HEK293 (cell line): ENCODE data around the gene MAP2.

ENCODE experiments used
- BCL11A ChIP-seq: fragments of 450-650 bp; formaldehyde crosslinking; IDR thresholded peaks from 2 replicates; pipeline ENCODE4 v1.5.1; 2016; ENCODE audit warnings: low read depth, missing biosample characterization, missing genetic modification characterization
- KLF17 ChIP-seq: fragments of 450-650 bp; formaldehyde crosslinking; IDR thresholded peaks from 2 replicates; pipeline ENCODE4 v1.5.1; 2016; ENCODE audit warnings: missing biosample characterization, missing genetic modification characterization
- OVOL3 ChIP-seq: fragments of 450-650 bp; formaldehyde crosslinking; IDR thresholded peaks from 2 replicates; pipeline ENCODE4 v1.5.1; 2016; ENCODE audit warnings: missing biosample characterization, missing genetic modification characterization
- SETDB1 ChIP-seq: IDR thresholded peaks from one replicate; pipeline ENCODE4 v1.6.1; 2017; ENCODE audit warnings: mild to moderate bottlenecking, low read length, moderate library complexity, mixed read lengths; ENCODE audit not compliant: insufficient read length
- SP7 ChIP-seq: fragments of 450-650 bp; formaldehyde crosslinking; IDR thresholded peaks from 2 replicates; pipeline ENCODE4 v1.5.1; 2016; ENCODE audit warnings: missing biosample characterization, missing genetic modification characterization
- YY2 ChIP-seq: fragments of 450-650 bp; formaldehyde crosslinking; IDR thresholded peaks from 2 replicates; pipeline ENCODE4 v1.5.1; 2016; ENCODE audit warnings: missing biosample characterization, missing genetic modification characterization
- ZFP69B ChIP-seq: fragments of 450-650 bp; formaldehyde crosslinking; IDR thresholded peaks from 2 replicates; pipeline ENCODE4 v1.5.1; 2016; ENCODE audit warnings: missing biosample characterization, missing genetic modification characterization
- ZNF133 ChIP-seq: fragments of 450-650 bp; formaldehyde crosslinking; IDR thresholded peaks from 2 replicates; pipeline ENCODE4 v1.5.1; 2016; ENCODE audit warnings: missing biosample characterization, missing genetic modification characterization
- ZNF138 ChIP-seq: fragments of 450-650 bp; formaldehyde crosslinking; IDR thresholded peaks from 2 replicates; pipeline ENCODE4 v1.5.1; 2016; ENCODE audit warnings: missing biosample characterization, missing genetic modification characterization, borderline replicate concordance
- ZNF146 ChIP-seq: fragments of 450-650 bp; formaldehyde crosslinking; IDR thresholded peaks from 2 replicates; pipeline ENCODE4 v1.5.1; 2016; ENCODE audit warnings: missing biosample characterization, missing genetic modification characterization
- ZNF148 ChIP-seq: fragments of 450-650 bp; formaldehyde crosslinking; IDR thresholded peaks from 2 replicates; pipeline ENCODE4 v1.5.0; 2017; ENCODE audit warnings: missing biosample characterization, missing genetic modification characterization, borderline replicate concordance
- ZNF239 ChIP-seq: fragments of 450-650 bp; formaldehyde crosslinking; IDR thresholded peaks from 2 replicates; pipeline ENCODE4 v1.5.1; 2016; ENCODE audit warnings: missing biosample characterization, missing genetic modification characterization
- ZNF366 ChIP-seq: fragments of 450-650 bp; formaldehyde crosslinking; conservative IDR thresholded peaks from 2 replicates; pipeline ENCODE4 v1.5.1; 2016; ENCODE audit warnings: missing biosample characterization, missing genetic modification characterization
- ZNF391 ChIP-seq: fragments of 450-650 bp; formaldehyde crosslinking; IDR thresholded peaks from 2 replicates; pipeline ENCODE4 v1.5.1; 2016; ENCODE audit warnings: low read depth, missing biosample characterization, missing genetic modification characterization, borderline replicate concordance
- ZNF394 ChIP-seq: fragments of 450-650 bp; formaldehyde crosslinking; IDR thresholded peaks from 2 replicates; pipeline ENCODE4 v1.5.1; 2016; ENCODE audit warnings: missing biosample characterization, missing genetic modification characterization, mild to moderate bottlenecking, moderate library complexity, borderline replicate concordance
- ZNF433 ChIP-seq: fragments of 450-650 bp; formaldehyde crosslinking; IDR thresholded peaks from 2 replicates; pipeline ENCODE4 v1.5.1; 2016; ENCODE audit warnings: missing biosample characterization, missing genetic modification characterization, low read depth
- ZNF558 ChIP-seq: fragments of 450-650 bp; formaldehyde crosslinking; IDR thresholded peaks from 2 replicates; pipeline ENCODE4 v1.5.1; 2016; ENCODE audit warnings: missing biosample characterization, missing genetic modification characterization
- ZNF585B ChIP-seq: fragments of 450-650 bp; formaldehyde crosslinking; IDR thresholded peaks from 2 replicates; pipeline ENCODE4 v1.5.1; 2016; ENCODE audit warnings: missing biosample characterization, missing genetic modification characterization
- ZNF623 ChIP-seq: fragments of 450-650 bp; formaldehyde crosslinking; IDR thresholded peaks from 2 replicates; pipeline ENCODE4 v1.5.1; 2016; ENCODE audit warnings: missing biosample characterization, missing genetic modification characterization
- ZNF629 ChIP-seq: fragments of 450-650 bp; formaldehyde crosslinking; IDR thresholded peaks from 2 replicates; pipeline ENCODE4 v1.5.1; 2017; ENCODE audit warnings: missing biosample characterization, missing genetic modification characterization
- ZNF645 ChIP-seq: fragments of 450-650 bp; formaldehyde crosslinking; IDR thresholded peaks from 2 replicates; pipeline ENCODE4; 2016; ENCODE audit warnings: missing biosample characterization, missing genetic modification characterization
- ZNF658 ChIP-seq: fragments of 450-650 bp; formaldehyde crosslinking; IDR thresholded peaks from 2 replicates; pipeline ENCODE4; 2016; ENCODE audit warnings: missing biosample characterization, missing genetic modification characterization
- ZNF660 ChIP-seq: fragments of 450-650 bp; IDR thresholded peaks from 2 replicates; pipeline ENCODE4 v1.5.1; 2018; ENCODE audit warnings: missing biosample characterization, mild to moderate bottlenecking, missing genetic modification characterization
- ZNF747 ChIP-seq: fragments of 450-650 bp; formaldehyde crosslinking; IDR thresholded peaks from 2 replicates; pipeline ENCODE4 v1.5.1; 2016; ENCODE audit warnings: missing biosample characterization, missing genetic modification characterization
- ZNF843 ChIP-seq: fragments of 450-650 bp; formaldehyde crosslinking; IDR thresholded peaks from 2 replicates; pipeline ENCODE4 v1.5.1; 2016; ENCODE audit warnings: missing biosample characterization, missing genetic modification characterization
- TF ChIP-seq, protein P1 (sequence below): fragments of 450-650 bp; formaldehyde crosslinking; optimal IDR thresholded peaks from 2 replicates; pipeline ENCODE3; 2016; ENCODE audit warnings: missing biosample characterization, mild to moderate bottlenecking, missing genetic modification characterization
- TF ChIP-seq, protein P2 (sequence below): fragments of 450-650 bp; formaldehyde crosslinking; IDR thresholded peaks from 2 replicates; pipeline ENCODE4 v1.5.1; 2016; ENCODE audit warnings: missing biosample characterization, missing genetic modification characterization
- TF ChIP-seq, protein P3 (sequence below): fragments of 450-650 bp; formaldehyde crosslinking; IDR thresholded peaks from 2 replicates; pipeline ENCODE4 v1.5.1; 2016; ENCODE audit warnings: missing biosample characterization, missing genetic modification characterization
- TF ChIP-seq, protein P4 (sequence below): fragments of 450-650 bp; formaldehyde crosslinking; IDR thresholded peaks from 2 replicates; pipeline ENCODE4 v1.5.1; 2016; ENCODE audit warnings: missing biosample characterization, missing genetic modification characterization

Gene MAP2

GRCh38 chr2:209495855-209496585 lies 72.2 kb downstream of the MAP2 start (continued):
- no peak for TF ChIP-seq ZNF239
- TF ChIP-seq ZNF660: peak; percentile 81
- peak; percentile 43 for TF ChIP-seq ZNF146 (tag by site-specific recombination)
- TF ChIP-seq BCL11A (tag by site-specific recombination): peak; percentile 40; the same call in 1 of the 2 replicates
- TF ChIP-seq SETDB1: peak; percentile 53
- peak; percentile 98 for TF ChIP-seq SP7
- peak; percentile 27 for TF ChIP-seq ZNF623
- peak; percentile 96 for TF ChIP-seq ZNF843
- peak; percentile 65; the same call in 1 of the 2 replicates for TF ChIP-seq ZFP69B
- peak; percentile 74; the same call in 1 of the 2 replicates for TF ChIP-seq OVOL3 (tag by site-specific recombination)
- TF ChIP-seq, protein P1, sequence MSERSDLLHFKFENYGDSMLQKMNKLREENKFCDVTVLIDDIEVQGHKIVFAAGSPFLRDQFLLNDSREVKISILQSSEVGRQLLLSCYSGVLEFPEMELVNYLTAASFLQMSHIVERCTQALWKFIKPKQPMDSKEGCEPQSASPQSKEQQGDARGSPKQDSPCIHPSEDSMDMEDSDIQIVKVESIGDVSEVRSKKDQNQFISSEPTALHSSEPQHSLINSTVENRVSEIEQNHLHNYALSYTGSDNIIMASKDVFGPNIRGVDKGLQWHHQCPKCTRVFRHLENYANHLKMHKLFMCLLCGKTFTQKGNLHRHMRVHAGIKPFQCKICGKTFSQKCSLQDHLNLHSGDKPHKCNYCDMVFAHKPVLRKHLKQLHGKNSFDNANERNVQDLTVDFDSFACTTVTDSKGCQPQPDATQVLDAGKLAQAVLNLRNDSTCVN (tag by site-specific recombination): no peak
- TF ChIP-seq, protein P2, sequence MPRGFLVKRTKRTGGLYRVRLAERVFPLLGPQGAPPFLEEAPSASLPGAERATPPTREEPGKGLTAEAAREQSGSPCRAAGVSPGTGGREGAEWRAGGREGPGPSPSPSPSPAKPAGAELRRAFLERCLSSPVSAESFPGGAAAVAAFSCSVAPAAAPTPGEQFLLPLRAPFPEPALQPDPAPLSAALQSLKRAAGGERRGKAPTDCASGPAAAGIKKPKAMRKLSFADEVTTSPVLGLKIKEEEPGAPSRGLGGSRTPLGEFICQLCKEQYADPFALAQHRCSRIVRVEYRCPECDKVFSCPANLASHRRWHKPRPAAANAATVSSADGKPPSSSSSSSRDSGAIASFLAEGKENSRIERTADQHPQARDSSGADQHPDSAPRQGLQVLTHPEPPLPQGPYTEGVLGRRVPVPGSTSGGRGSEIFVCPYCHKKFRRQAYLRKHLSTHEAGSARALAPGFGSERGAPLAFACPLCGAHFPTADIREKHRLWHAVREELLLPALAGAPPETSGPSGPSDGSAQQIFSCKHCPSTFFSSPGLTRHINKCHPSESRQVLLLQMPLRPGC (tag by site-specific recombination): peak; percentile 97
- peak; percentile 85 for TF ChIP-seq ZNF558 (tag by site-specific recombination)
- TF ChIP-seq ZNF394: peak; percentile 78
- TF ChIP-seq ZNF366: peak; percentile 86
- TF ChIP-seq KLF17 (tag by site-specific recombination): 0 out of 2 replicates have a peak, but pooled peaks have one; percentile 53
- TF ChIP-seq ZNF133 (tag by site-specific recombination): no peak
- TF ChIP-seq ZNF433 (tag by site-specific recombination): no peak
- TF ChIP-seq, protein P3, sequence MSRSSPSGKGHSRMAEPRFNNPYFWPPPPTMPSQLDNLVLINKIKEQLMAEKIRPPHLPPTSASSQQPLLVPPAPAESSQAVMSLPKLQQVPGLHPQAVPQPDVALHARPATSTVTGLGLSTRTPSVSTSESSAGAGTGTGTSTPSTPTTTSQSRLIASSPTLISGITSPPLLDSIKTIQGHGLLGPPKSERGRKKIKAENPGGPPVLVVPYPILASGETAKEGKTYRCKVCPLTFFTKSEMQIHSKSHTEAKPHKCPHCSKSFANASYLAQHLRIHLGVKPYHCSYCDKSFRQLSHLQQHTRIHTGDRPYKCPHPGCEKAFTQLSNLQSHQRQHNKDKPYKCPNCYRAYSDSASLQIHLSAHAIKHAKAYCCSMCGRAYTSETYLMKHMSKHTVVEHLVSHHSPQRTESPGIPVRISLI (tag by site-specific recombination): peak; percentile 58; the same call in 1 of the 2 replicates
- TF ChIP-seq ZNF391 (tag by site-specific recombination): peak; percentile 84; the same call in 1 of the 2 replicates
- no peak for TF ChIP-seq ZNF747
- TF ChIP-seq, protein P4, sequence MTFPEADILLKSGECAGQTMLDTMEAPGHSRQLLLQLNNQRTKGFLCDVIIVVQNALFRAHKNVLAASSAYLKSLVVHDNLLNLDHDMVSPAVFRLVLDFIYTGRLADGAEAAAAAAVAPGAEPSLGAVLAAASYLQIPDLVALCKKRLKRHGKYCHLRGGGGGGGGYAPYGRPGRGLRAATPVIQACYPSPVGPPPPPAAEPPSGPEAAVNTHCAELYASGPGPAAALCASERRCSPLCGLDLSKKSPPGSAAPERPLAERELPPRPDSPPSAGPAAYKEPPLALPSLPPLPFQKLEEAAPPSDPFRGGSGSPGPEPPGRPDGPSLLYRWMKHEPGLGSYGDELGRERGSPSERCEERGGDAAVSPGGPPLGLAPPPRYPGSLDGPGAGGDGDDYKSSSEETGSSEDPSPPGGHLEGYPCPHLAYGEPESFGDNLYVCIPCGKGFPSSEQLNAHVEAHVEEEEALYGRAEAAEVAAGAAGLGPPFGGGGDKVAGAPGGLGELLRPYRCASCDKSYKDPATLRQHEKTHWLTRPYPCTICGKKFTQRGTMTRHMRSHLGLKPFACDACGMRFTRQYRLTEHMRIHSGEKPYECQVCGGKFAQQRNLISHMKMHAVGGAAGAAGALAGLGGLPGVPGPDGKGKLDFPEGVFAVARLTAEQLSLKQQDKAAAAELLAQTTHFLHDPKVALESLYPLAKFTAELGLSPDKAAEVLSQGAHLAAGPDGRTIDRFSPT (tag by site-specific recombination): peak; percentile 83
- peak; percentile 97 for TF ChIP-seq ZNF629 (tag by site-specific recombination)
- no peak for TF ChIP-seq YY2 (tag by site-specific recombination)
- no peak for TF ChIP-seq ZNF148 (tag by site-specific recombination)
- no peak for TF ChIP-seq ZNF645 (tag by site-specific recombination)
- TF ChIP-seq ZNF585B (tag by site-specific recombination): no peak
- no peak for TF ChIP-seq ZNF138 (tag by site-specific recombination)
- TF ChIP-seq ZNF658 (tag by site-specific recombination): no peak
